HepG2 (cell line): ENCODE results near the gene RSF1. TPM values are rescaled to one million over a fixed set of nuclear protein-coding genes. Genes with fewer than 3 reads are reported as not detected.

Experiments
- ATAC-seq: fragments of 200-7000 bp; cut with Tn5 transposase; 3 replicates; pipeline ENCODE4 v1.9.1; 2020; ENCODE audit warnings: mild to moderate bottlenecking, moderate library complexity
- BruUV-seq: library from RNA; stranded (reverse); fragments of 400-500 nt; replicated peaks from 2 replicates; lab custom pipeline; 2021; lab: Mats Ljungman, UMichigan
- CTCF ChIA-PET: fragments of 300-600 bp; formaldehyde crosslinking; extraction: SDS; loops from one replicate; lab custom pipeline; 2021; ENCODE audit warnings: low total read pairs, inconsistent platforms, low intra/inter-chr PET ratio; lab: Yijun Ruan, JAX
- POLR2A ChIA-PET: fragments of 350-600 bp; sonication (Branson Sonifier 250); formaldehyde crosslinking; loops from one replicate; lab custom pipeline; 2020; ENCODE audit warnings: antibody characterized with exemption, inconsistent platforms; lab: Yijun Ruan, JAX
- DNase-seq: peaks from one replicate; pipeline ENCODE4 v3.0.0-alpha.2; 2015; ENCODE audit warnings: low spot score
- FAIRE-seq: peaks from 3 replicates; lab custom pipeline; 2011; peaks lifted over from hg19 to GRCh38; lab: Jason Lieb, UNC
- H2AFZ ChIP-seq: one replicate; pipeline ENCODE4 v1.6.1; 2011; ENCODE audit warnings: low read length, inconsistent platforms
- H3K27ac ChIP-seq: fragments of 300-600 bp; 3 replicates; pipeline ENCODE4 v1.8.0; 2011; ENCODE audit warnings: mixed run types, mild to moderate bottlenecking, mixed read lengths, low read length, inconsistent platforms; ENCODE audit not compliant: insufficient read depth; ENCODE audit errors: extremely low read length
- H3K27me3 ChIP-seq, 2 experiments: fragments of 200-600 bp in 1 of 2; 2 replicates in 1 of 2; 3 replicates in 1 of 2; pipeline versions ENCODE4 v1.6.0 to v1.8.0; 2011; ENCODE audit warnings: low read length in 2 of 2, mild to moderate bottlenecking in 2 of 2, moderate library complexity in 2 of 2, inconsistent platforms in 1 of 2; ENCODE audit not compliant: insufficient read depth in 2 of 2, control insufficient read depth in 1 of 2
- H3K36me3 ChIP-seq, 2 experiments: fragments of 200-600 bp in 1 of 2; replicated peaks in 1 of 2; 2 replicates in 1 of 2; 3 replicates in 1 of 2; pipeline versions ENCODE4 v1.5.1 to v1.8.0; 2011; ENCODE audit warnings: low read length in 2 of 2, inconsistent platforms in 1 of 2; ENCODE audit not compliant: insufficient read depth in 2 of 2, control insufficient read depth in 1 of 2
- H3K4me1 ChIP-seq: 2 replicates; pipeline ENCODE4 v1.5.1; 2012; ENCODE audit warnings: low read length, inconsistent platforms; ENCODE audit not compliant: insufficient read depth
- H3K4me2 ChIP-seq: 2 replicates; pipeline ENCODE4 v1.6.0; 2011; ENCODE audit warnings: low read depth, low read length, inconsistent platforms
- H3K4me3 ChIP-seq, 3 experiments: fragments of 200-600 bp in 1 of 3; sonication (generic), shearing (Covaris generic) in 1 of 3; replicated peaks in 1 of 3; 2 replicates each; pipeline ENCODE4 v1.5.1; 2011 to 2016; ENCODE audit warnings: low read length in 3 of 3, inconsistent platforms in 2 of 3, low read depth in 2 of 3, mild to moderate bottlenecking in 2 of 3, control low read depth in 1 of 3, mixed read lengths in 1 of 3; ENCODE audit not compliant: insufficient read depth in 1 of 3
- H3K79me2 ChIP-seq: one replicate; pipeline ENCODE4 v1.6.1; 2011; ENCODE audit warnings: low read length, inconsistent platforms; ENCODE audit not compliant: insufficient read depth
- H3K9ac ChIP-seq: 2 replicates; pipeline ENCODE4 v1.6.0; 2011; ENCODE audit warnings: mild to moderate bottlenecking, low read depth, low read length, inconsistent platforms; ENCODE audit not compliant: insufficient read depth
- H3K9me3 ChIP-seq: 2 replicates; pipeline ENCODE4 v1.5.1; 2012; ENCODE audit warnings: mild to moderate bottlenecking, low read length
- H4K20me1 ChIP-seq: 2 replicates; pipeline ENCODE4 v1.6.0; 2011; ENCODE audit warnings: inconsistent platforms, mild to moderate bottlenecking, low read length, moderate library complexity; ENCODE audit not compliant: insufficient read depth
- ELF1 ChIP-seq: sonication (generic); formaldehyde crosslinking; IDR thresholded peaks from 2 replicates; pipeline ENCODE4 v1.4.0; 2020; ENCODE audit warnings: missing genetic modification reagents
- LCORL ChIP-seq, 2 experiments: fragments of 450-650 bp in 1 of 2; sonication (generic) in 1 of 2; formaldehyde crosslinking in 1 of 2; IDR thresholded peaks; 2 replicates each; pipeline versions ENCODE4 v1.5.0 to v1.6.1; 2017 to 2020; ENCODE audit warnings: antibody characterized with exemption in 1 of 2, missing genetic modification reagents in 1 of 2
- NFAT5 ChIP-seq: sonication (generic); formaldehyde crosslinking; IDR thresholded peaks from 2 replicates; pipeline ENCODE4 v1.4.0; 2020; ENCODE audit warnings: missing genetic modification reagents
- RFX5 ChIP-seq: IDR thresholded peaks from 2 replicates; pipeline ENCODE4 v1.6.1; 2011; ENCODE audit warnings: low read depth, low read length, improper control_type of control experiment
- SMC3 ChIP-seq: IDR thresholded peaks from 2 replicates; pipeline ENCODE4 v1.6.1; 2011; ENCODE audit warnings: low read length, improper control_type of control experiment
- ZNF546 ChIP-seq: sonication (generic); formaldehyde crosslinking; conservative IDR thresholded peaks from 2 replicates; pipeline ENCODE4 v1.8.1; 2023; ENCODE audit warnings: mild to moderate bottlenecking, missing genetic modification reagents
- in situ Hi-C: cut with HindIII; loops from 2 replicates; pipeline ENCODE4 v1.10.0; 2017; ENCODE audit warnings: low pct_unique_long_range_greater_than_20kb; ENCODE audit not compliant: extremely low pct_ligation_motif_present
- intact Hi-C: fragments of 100-400 bp; cut with micrococcal nuclease; formaldehyde crosslinking; loops from one replicate; pipeline ENCODE4 v1.10.0; 2022; ENCODE audit not compliant: unreplicated experiment
- polyA plus RNA-seq, 8 experiments: library from polyadenylated mRNA; depleted of rRNA in 3 of 8; stranded (reverse) in 7 of 8; unstranded in 1 of 8; fragments of >200 nt; fragmentation: Illumina TruSeq in 4 of 8; extraction: Trizol in 4 of 8; gene quantifications; 2 replicates each; pipeline versions ENCODE4 v1.2.1 to v1.2.3, GENCODE V29; 2011 to 2016; ENCODE audit warnings: low read depth in 4 of 8, missing spikeins in 1 of 8, mixed read lengths in 1 of 8; ENCODE audit not compliant: insufficient read depth in 1 of 8
- total RNA-seq, 5 experiments: library from RNA; depleted of rRNA; stranded (reverse); fragments of >200 nt; fragmentation: Illumina TruSeq; extraction: Trizol; gene quantifications; 2 replicates each; pipeline ENCODE4 v1.2.3, GENCODE V29; 2016; ENCODE audit warnings: low read depth in 1 of 5

The RSF1 gene
- total and polyA plus RNA-seq, 2 of the 13 experiments (the other 11 are each of a cell fraction or from before 2014, with no cell fraction given): 15.5 to 33.1 TPM

GRCh38 chr11:77687088-77687487, 133.4 kb downstream of the RSF1 start:
- ChIA-PET CTCF (no interaction called here), POLR2A (no interaction called here)
- H3K4me2 ChIP-seq: no peak overlapping the region
- intact Hi-C loops (no loop called here), in situ Hi-C loops (no loop called here)
- H3K4me1 ChIP-seq: no peaks in the 10 kb centered on the region
- FAIRE-seq (no peak), ATAC-seq (no peak), DNase-seq (no peak)
- no peak overlapping the region for H3K27ac ChIP-seq
- H4K20me1 ChIP-seq: no peaks in the 10 kb centered on the region
- no peak overlapping the region for H2AFZ ChIP-seq
- peaks cover 5 to 37% of the 10 kb centered on the region in 2 experiments for H3K36me3 ChIP-seq
- TF ChIP-seq ZNF546 (CRISPR knock-in tag): no peak
- TF ChIP-seq LCORL (IDR thresholded peaks at IDR 0.05): 0 out of 2 replicates have a peak, but pooled peaks have one; percentile 52
- TF ChIP-seq LCORL (CRISPR knock-in tag; IDR thresholded peaks at IDR 0.05): no peak
- no peak for TF ChIP-seq SMC3
- TF ChIP-seq RFX5: no peak
- no peak for TF ChIP-seq ELF1
- TF ChIP-seq NFAT5 (CRISPR knock-in tag): no peak
- no peaks in the 10 kb centered on the region for H3K79me2 ChIP-seq
- no TSS peak for BruUV-seq
- no peaks in the 10 kb centered on the region for H3K9me3 ChIP-seq
- H3K9ac ChIP-seq: no peak overlapping the region
- no peak overlapping the region for H3K4me3 ChIP-seq
- no peaks in the 10 kb centered on the region for H3K27me3 ChIP-seq
